Caco-2 (cell line): ENCODE data around the gene GRID1. TPM values are rescaled to one million over a fixed set of nuclear protein-coding genes. Genes with fewer than 3 reads are reported as not detected.

ENCODE experiments used
- BruUV-seq: library from RNA; stranded (reverse); fragments of 400-500 nt; replicated peaks from 2 replicates; lab custom pipeline; 2021; lab: Mats Ljungman, UMichigan
- CTCF ChIA-PET: fragments of 300-600 bp; sonication (Branson Sonifier 250); formaldehyde crosslinking; loops from one replicate; lab custom pipeline; 2022; ENCODE audit warnings: antibody characterized with exemption; lab: Charles Lee
- POLR2A ChIA-PET: fragments of 300-600 bp; sonication (Branson Sonifier 250); formaldehyde crosslinking; loops from one replicate; lab custom pipeline; 2022; ENCODE audit warnings: antibody characterized with exemption; lab: Charles Lee
- DNase-seq, 2 experiments: peaks; one replicate each; pipeline versions ENCODE4 v3.0.0 to v3.0.0-alpha.2; 2020 to 2022
- H3K27me3 ChIP-seq: replicated peaks from 2 replicates; pipeline ENCODE4 v1.6.0; 2011; ENCODE audit warnings: low read length; ENCODE audit not compliant: control insufficient read depth, insufficient read depth
- H3K36me3 ChIP-seq: 2 replicates; pipeline ENCODE4 v1.5.1; 2011; ENCODE audit warnings: low read length; ENCODE audit not compliant: control insufficient read depth, insufficient read depth
- H3K4me1 ChIP-seq: fragments of 250-450 bp; sonication (Bioruptor Pico); 2 replicates; pipeline ENCODE4 v1.5.1; 2020; ENCODE audit warnings: mild to moderate bottlenecking
- H3K4me3 ChIP-seq: 2 replicates; pipeline ENCODE4 v1.5.1; 2011; ENCODE audit warnings: low read depth, mild to moderate bottlenecking, control low read depth, low read length
- H3K9me3 ChIP-seq: fragments of 250-450 bp; sonication (Bioruptor Pico); 2 replicates; pipeline ENCODE4 v1.5.1; 2020; ENCODE audit warnings: mild to moderate bottlenecking, moderate library complexity
- H3K27ac Mint-ChIP-seq: one replicate; pipeline ENCODE4 v1.8.0; 2022; ENCODE audit warnings: mixed read lengths; ENCODE audit not compliant: unreplicated experiment
- H3K27me3 Mint-ChIP-seq: one replicate; pipeline ENCODE4 v1.8.0; 2022; ENCODE audit warnings: mixed read lengths; ENCODE audit not compliant: insufficient read depth, unreplicated experiment
- H3K36me3 Mint-ChIP-seq: one replicate; pipeline ENCODE4 v1.8.0; 2022; ENCODE audit warnings: mild to moderate bottlenecking, mixed read lengths; ENCODE audit not compliant: insufficient read depth, unreplicated experiment
- H3K4me1 Mint-ChIP-seq: one replicate; pipeline ENCODE4 v1.8.0; 2022; ENCODE audit warnings: low read depth, mixed read lengths; ENCODE audit not compliant: unreplicated experiment
- H3K4me3 Mint-ChIP-seq: one replicate; pipeline ENCODE4 v1.8.0; 2022; ENCODE audit warnings: mild to moderate bottlenecking, moderate library complexity, mixed read lengths; ENCODE audit not compliant: unreplicated experiment
- H3K9me3 Mint-ChIP-seq: one replicate; pipeline ENCODE4 v1.8.0; 2022; ENCODE audit warnings: mixed read lengths; ENCODE audit not compliant: unreplicated experiment
- intact Hi-C: fragments of 100-400 bp; cut with micrococcal nuclease; formaldehyde crosslinking; loops from one replicate; pipeline ENCODE4 v1.10.0; 2022; ENCODE audit not compliant: unreplicated experiment
- total RNA-seq: library from RNA; stranded (reverse); gene quantifications from 2 replicates; pipeline ENCODE4 v1.2.3, GENCODE V29; 2022
- TF ChIP-seq, protein P1 (sequence below), 2 experiments: fragments of 200-600 bp in 1 of 2; IDR thresholded peaks; 1 replicate in 1 of 2; 2 replicates in 1 of 2; pipeline versions ENCODE4 v1.5.1 to v1.8.0; 2011 to 2022; ENCODE audit warnings: antibody characterized with exemption in 1 of 2, control low read depth in 1 of 2, inconsistent platforms in 1 of 2, low read depth in 1 of 2, low read length in 1 of 2, mild to moderate bottlenecking in 1 of 2, moderate library complexity in 1 of 2; ENCODE audit not compliant: insufficient read depth in 1 of 2, severe bottlenecking in 1 of 2, unreplicated experiment in 1 of 2

The GRID1 gene
- total RNA-seq, 1 experiment from 2014 or later, result 8.0 TPM

DNA sequence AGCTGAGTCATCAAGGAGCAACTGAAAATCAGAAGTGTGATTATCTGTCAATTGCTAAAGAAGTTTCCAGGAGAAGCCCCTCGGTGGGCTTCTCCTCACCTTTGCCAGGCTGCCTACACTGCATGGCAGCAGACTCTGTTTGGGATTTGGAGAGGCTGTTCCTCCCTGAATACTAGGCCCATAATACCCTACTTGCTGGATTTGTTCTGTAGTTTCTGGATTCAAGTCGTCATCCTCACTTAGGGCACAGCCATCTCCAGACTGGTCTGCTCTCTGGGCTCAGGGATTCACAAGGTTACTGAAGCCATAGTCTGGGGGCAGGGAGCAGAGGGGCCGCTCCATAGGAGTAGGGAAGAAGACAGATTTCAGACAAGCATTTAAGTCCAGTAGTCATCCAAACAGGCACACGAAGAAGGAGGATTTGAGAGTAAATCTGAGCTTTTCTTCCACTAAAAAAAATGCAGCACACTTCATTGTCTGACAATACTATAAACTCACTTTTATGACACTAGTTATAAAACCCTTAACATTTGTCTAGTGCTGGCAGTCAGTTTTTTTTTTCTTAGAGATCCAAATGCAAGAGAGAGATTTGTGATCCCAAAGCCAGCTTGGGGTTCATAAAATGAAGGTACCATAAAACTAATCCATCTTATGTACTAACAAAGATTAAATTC, 723.3 kb downstream of the GRID1 start:
- peak in 1 of 2 experiments; percentile 6 for DNase-seq
- Mint-ChIP-seq H3K4me1 (peaks cover 36% of the 10 kb centered on the region), H3K36me3 (peaks cover 15% of the 10 kb centered on the region), H3K27ac (peak overlapping the region; percentile 90), H3K9me3 (no peaks in the 10 kb centered on the region), H3K27me3 (no peaks in the 10 kb centered on the region), H3K4me3 (peak overlapping the region; percentile 37)
- H3K4me3 ChIP-seq, result no peak overlapping the region
- CTCF ChIA-PET, result interaction anchor here (0.6 kb wide), 1 partner anchor 516 kb away, joined by 3 read pairs; no protein-coding TSS in a partner anchor
- no peaks in the 10 kb centered on the region for H3K27me3 ChIP-seq
- intact Hi-C loops, result loop anchor here (2.0 to 10.0 kb wide), 3 partner anchors 95 to 233 kb away; no protein-coding TSS in a partner anchor
- no peaks in the 10 kb centered on the region for H3K36me3 ChIP-seq
- no peaks in the 10 kb centered on the region for H3K9me3 ChIP-seq
- BruUV-seq, result no TSS peak
- POLR2A ChIA-PET, result no interaction called here
- TF ChIP-seq, protein P1, sequence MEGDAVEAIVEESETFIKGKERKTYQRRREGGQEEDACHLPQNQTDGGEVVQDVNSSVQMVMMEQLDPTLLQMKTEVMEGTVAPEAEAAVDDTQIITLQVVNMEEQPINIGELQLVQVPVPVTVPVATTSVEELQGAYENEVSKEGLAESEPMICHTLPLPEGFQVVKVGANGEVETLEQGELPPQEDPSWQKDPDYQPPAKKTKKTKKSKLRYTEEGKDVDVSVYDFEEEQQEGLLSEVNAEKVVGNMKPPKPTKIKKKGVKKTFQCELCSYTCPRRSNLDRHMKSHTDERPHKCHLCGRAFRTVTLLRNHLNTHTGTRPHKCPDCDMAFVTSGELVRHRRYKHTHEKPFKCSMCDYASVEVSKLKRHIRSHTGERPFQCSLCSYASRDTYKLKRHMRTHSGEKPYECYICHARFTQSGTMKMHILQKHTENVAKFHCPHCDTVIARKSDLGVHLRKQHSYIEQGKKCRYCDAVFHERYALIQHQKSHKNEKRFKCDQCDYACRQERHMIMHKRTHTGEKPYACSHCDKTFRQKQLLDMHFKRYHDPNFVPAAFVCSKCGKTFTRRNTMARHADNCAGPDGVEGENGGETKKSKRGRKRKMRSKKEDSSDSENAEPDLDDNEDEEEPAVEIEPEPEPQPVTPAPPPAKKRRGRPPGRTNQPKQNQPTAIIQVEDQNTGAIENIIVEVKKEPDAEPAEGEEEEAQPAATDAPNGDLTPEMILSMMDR (IDR thresholded peaks at IDR 0.05; ENCODE audit: insufficient read depth in 1 of 2, low read depth in 1 of 2, low read length in 1 of 2, severe bottlenecking in 1 of 2, unreplicated experiment in 1 of 2), result no peak
- peaks cover 53% of the 10 kb centered on the region for H3K4me1 ChIP-seq

DNA sequence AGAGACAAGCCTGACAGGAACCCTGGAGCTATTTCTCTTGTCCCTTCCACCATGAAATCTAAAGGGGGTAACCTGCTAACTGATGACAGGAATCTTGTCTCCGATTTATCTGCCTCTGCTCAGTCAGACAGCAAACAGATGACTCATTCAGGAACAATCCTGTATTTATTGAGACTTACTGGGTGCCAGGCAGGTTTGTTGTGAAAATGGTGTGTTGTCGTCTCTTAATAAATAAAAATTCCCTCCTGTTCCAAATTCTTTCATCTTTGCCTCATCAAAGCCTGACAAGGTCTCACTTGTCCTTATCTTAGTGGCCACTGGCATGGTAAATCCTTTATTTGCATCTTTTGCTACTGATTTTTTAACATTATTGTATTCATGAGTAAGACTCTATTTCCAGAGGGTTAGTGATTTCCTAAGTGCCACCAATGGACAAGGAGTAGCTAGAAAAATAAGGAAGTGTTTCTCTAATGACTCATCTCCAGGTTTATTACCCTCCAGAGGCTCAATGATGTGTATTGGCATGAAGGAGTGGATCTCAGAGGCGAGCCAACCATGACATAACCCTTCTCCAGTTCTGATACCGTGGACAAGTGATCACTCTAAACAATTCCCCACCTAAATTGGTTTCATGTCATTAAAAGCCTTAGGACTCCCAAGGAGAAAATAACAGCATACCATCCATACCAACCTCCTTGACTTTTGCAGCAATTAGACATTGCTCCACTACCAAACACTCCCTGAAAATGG, 724.0 kb downstream of the GRID1 start:
- DNase-seq, result peak; percentile 58 to 72
- H3K27me3 Mint-ChIP-seq, result no peaks in the 10 kb centered on the region
- H3K36me3 Mint-ChIP-seq, result peaks cover 15% of the 10 kb centered on the region
- peaks cover 36% of the 10 kb centered on the region for H3K4me1 Mint-ChIP-seq
- peaks cover 6% of the 10 kb centered on the region for H3K9me3 Mint-ChIP-seq
- ChIA-PET POLR2A (no interaction called here), CTCF (interaction anchor here (0.6 kb wide), 1 partner anchor 517 kb away, joined by 3 read pairs; no protein-coding TSS in a partner anchor)
- BruUV-seq, result TSS peak; percentile 47
- no peaks in the 10 kb centered on the region for H3K9me3 ChIP-seq
- H3K36me3 ChIP-seq, result no peaks in the 10 kb centered on the region
- H3K27ac Mint-ChIP-seq, result peak overlapping the region; percentile 90
- H3K27me3 ChIP-seq, result no peaks in the 10 kb centered on the region
- peaks cover 53% of the 10 kb centered on the region for H3K4me1 ChIP-seq
- intact Hi-C loops, result loop anchor here (1.0 to 10.0 kb wide), 4 partner anchors 21 to 232 kb away; no protein-coding TSS in a partner anchor
- TF ChIP-seq, protein P1 (IDR thresholded peaks at IDR 0.05; ENCODE audit: insufficient read depth in 1 of 2, low read depth in 1 of 2, low read length in 1 of 2, severe bottlenecking in 1 of 2, unreplicated experiment in 1 of 2), result no peak
- peak overlapping the region; percentile 37 for H3K4me3 Mint-ChIP-seq
- H3K4me3 ChIP-seq, result no peak overlapping the region

DNA sequence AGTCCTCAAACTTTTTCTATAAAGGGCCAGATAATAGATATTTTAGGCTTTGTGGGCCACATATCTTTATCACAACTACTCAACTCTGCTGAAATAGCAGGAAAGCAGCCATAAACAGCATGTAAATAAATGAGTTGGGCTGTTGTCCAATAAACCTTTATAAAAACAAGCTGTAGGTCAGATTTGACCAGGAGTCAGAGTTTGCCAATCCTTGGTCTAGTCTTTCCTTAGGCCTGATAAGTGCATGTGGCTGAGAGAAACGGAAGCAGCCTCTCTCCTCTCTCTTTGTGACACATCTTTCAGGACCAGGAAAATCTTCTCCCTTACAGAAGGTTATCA, 724.5 kb downstream of the GRID1 start:
- Histone ChIP-seq H3K36me3 (no peaks in the 10 kb centered on the region), H3K9me3 (no peaks in the 10 kb centered on the region), H3K4me1 (peaks cover 53% of the 10 kb centered on the region), H3K4me3 (no peak overlapping the region), H3K27me3 (no peaks in the 10 kb centered on the region)
- Mint-ChIP-seq H3K4me1 (peaks cover 36% of the 10 kb centered on the region), H3K9me3 (peaks cover 10% of the 10 kb centered on the region), H3K36me3 (peaks cover 10% of the 10 kb centered on the region), H3K4me3 (peak overlapping the region; percentile 37), H3K27ac (peak overlapping the region; percentile 90), H3K27me3 (no peaks in the 10 kb centered on the region)
- no peak for DNase-seq
- POLR2A ChIA-PET, result no interaction called here
- intact Hi-C loops, result loop anchor here (1.0 to 10.0 kb wide), 4 partner anchors 21 to 231 kb away; no protein-coding TSS in a partner anchor
- TF ChIP-seq, protein P1 (IDR thresholded peaks at IDR 0.05; ENCODE audit: insufficient read depth in 1 of 2, low read depth in 1 of 2, low read length in 1 of 2, severe bottlenecking in 1 of 2, unreplicated experiment in 1 of 2), result no peak
- CTCF ChIA-PET, result no interaction called here
- TSS peak; percentile 83 for BruUV-seq
